K562 (cell line): ENCODE measurements around the gene CD160. TPM values are rescaled to one million over a fixed set of nuclear protein-coding genes. Genes with fewer than 3 reads are reported as not detected.

Source experiments
- ATAC-seq: fragments of 200-7000 bp; cut with Tn5 transposase; 3 replicates; pipeline ENCODE4 v1.9.1; 2020; ENCODE audit warnings: moderate library complexity
- BruUV-seq: library from RNA; stranded (reverse); fragments of 400-500 nt; replicated peaks from 2 replicates; lab custom pipeline; 2021; lab: Mats Ljungman, UMichigan
- CTCF ChIA-PET: fragments of 300-600 bp; formaldehyde crosslinking; extraction: SDS; loops from one replicate; lab custom pipeline; 2021; ENCODE audit warnings: low intra/inter-chr PET ratio; lab: Yijun Ruan, JAX
- POLR2A ChIA-PET: fragments of 300-600, 350-650 bp; sonication (Branson Sonifier 250); formaldehyde crosslinking; extraction: SDS; loops from one replicate; lab custom pipeline; 2021; ENCODE audit warnings: antibody characterized with exemption, inconsistent platforms; lab: Yijun Ruan, JAX
- DNase-seq, 4 experiments: peaks; one replicate each; pipeline versions ENCODE4 v3.0.0 to v3.0.0-alpha.2; 2011 to 2018; ENCODE audit warnings: low spot score in 3 of 4, mixed read lengths in 3 of 4; ENCODE audit errors: extremely low read depth in 1 of 4
- FAIRE-seq: peaks from 2 replicates; lab custom pipeline; 2011; peaks lifted over from hg19 to GRCh38; lab: Jason Lieb, UNC
- H2AFZ ChIP-seq: 2 replicates; pipeline ENCODE4 v1.6.0; 2011; ENCODE audit warnings: low read depth, low read length, control low read depth, inconsistent platforms
- H3K27ac ChIP-seq: fragments of 200-600 bp; 3 replicates; pipeline ENCODE4 v1.8.0; 2011; ENCODE audit warnings: low read depth, mild to moderate bottlenecking, control low read depth, inconsistent platforms, low read length, moderate library complexity, mixed read lengths; ENCODE audit errors: extremely low read depth
- H3K27me3 ChIP-seq, 2 experiments: fragments of 300-600 bp in 1 of 2; 2 replicates in 1 of 2; 3 replicates in 1 of 2; pipeline versions ENCODE4 v1.6.0 to v1.8.0; 2011; ENCODE audit warnings: inconsistent platforms in 2 of 2, low read length in 2 of 2, mild to moderate bottlenecking in 1 of 2, mixed read lengths in 1 of 2, moderate library complexity in 1 of 2; ENCODE audit not compliant: control insufficient read depth in 2 of 2, insufficient read depth in 2 of 2
- H3K36me3 ChIP-seq: fragments of 300-600 bp; 3 replicates; pipeline ENCODE4 v1.8.0; 2011; ENCODE audit warnings: mild to moderate bottlenecking, low read length, inconsistent platforms; ENCODE audit not compliant: control insufficient read depth, insufficient read depth
- H3K4me1 ChIP-seq, 2 experiments: fragments of 200-600 bp in 1 of 2; replicated peaks in 1 of 2; 2 replicates in 1 of 2; 3 replicates in 1 of 2; pipeline versions ENCODE4 v1.5.1 to v1.8.0; 2011; ENCODE audit warnings: inconsistent platforms in 2 of 2, low read length in 2 of 2, mild to moderate bottlenecking in 1 of 2, mixed read lengths in 1 of 2, moderate library complexity in 1 of 2; ENCODE audit not compliant: control insufficient read depth in 2 of 2, insufficient read depth in 2 of 2
- H3K4me2 ChIP-seq: 2 replicates; pipeline ENCODE4 v1.6.1; 2011; ENCODE audit warnings: low read length, control low read depth, inconsistent platforms, mixed read lengths; ENCODE audit not compliant: insufficient read depth
- H3K4me3 ChIP-seq: fragments of 200-600 bp; sonication (generic), shearing (Covaris generic); 2 replicates; pipeline ENCODE4 v1.5.1; 2016; ENCODE audit warnings: control low read depth, inconsistent platforms
- H3K79me2 ChIP-seq: fragments of 200-600 bp; 3 replicates; pipeline ENCODE4 v1.8.0; 2011; ENCODE audit warnings: low read length, inconsistent platforms; ENCODE audit not compliant: control insufficient read depth, insufficient read depth
- H3K9ac ChIP-seq, 2 experiments: 2 replicates each; pipeline versions ENCODE4 v1.6.0 to v1.6.1; 2011; ENCODE audit warnings: low read depth in 2 of 2, low read length in 2 of 2, control low read depth in 1 of 2, inconsistent platforms in 1 of 2, mild to moderate bottlenecking in 1 of 2, mixed read lengths in 1 of 2; ENCODE audit not compliant: insufficient read depth in 1 of 2
- H3K9me1 ChIP-seq: one replicate; pipeline ENCODE4 v1.6.0; 2011; ENCODE audit warnings: inconsistent platforms, mild to moderate bottlenecking, low read length, moderate library complexity; ENCODE audit not compliant: control insufficient read depth, insufficient read depth
- H3K9me3 ChIP-seq: replicated peaks from 2 replicates; pipeline ENCODE4 v1.5.1; 2011; ENCODE audit warnings: low read depth, low read length, inconsistent platforms; ENCODE audit not compliant: control insufficient read depth, insufficient read depth
- H4K20me1 ChIP-seq: replicated peaks from 2 replicates; pipeline ENCODE4 v1.6.1; 2011; ENCODE audit warnings: low read length, inconsistent platforms, mixed read lengths; ENCODE audit not compliant: control insufficient read depth, insufficient read depth
- CHD4 ChIP-seq: fragments of 200-600 bp; sonication (generic); IDR thresholded peaks from 3 replicates; pipeline ENCODE4 v1.6.1; 2012; ENCODE audit warnings: low read depth, mild to moderate bottlenecking, mixed read lengths, low read length, inconsistent platforms; ENCODE audit not compliant: insufficient read depth, insufficient replicate concordance, poor library complexity, severe bottlenecking
- EWSR1 ChIP-seq: fragments of 450-650 bp; IDR thresholded peaks from 2 replicates; pipeline ENCODE4 v1.6.1; 2018; ENCODE audit warnings: borderline replicate concordance, mild to moderate bottlenecking, low read depth, moderate library complexity; ENCODE audit not compliant: partially characterized antibody
- HCFC1 ChIP-seq: IDR thresholded peaks from 2 replicates; pipeline ENCODE4 v1.6.1; 2012; ENCODE audit warnings: low read depth, low read length, improper control_type of control experiment
- POU5F1 ChIP-seq: fragments of 150-350 bp; IDR thresholded peaks from 2 replicates; pipeline ENCODE4 v1.6.1; 2014; ENCODE audit warnings: borderline replicate concordance, low read length, low read depth, mild to moderate bottlenecking; ENCODE audit not compliant: partially characterized antibody
- RBM25 ChIP-seq: fragments of 200-400 bp; formaldehyde crosslinking; IDR thresholded peaks from 2 replicates; pipeline ENCODE4 v1.6.1; 2018; ENCODE audit warnings: low read length, low read depth, moderate library complexity; ENCODE audit not compliant: severe bottlenecking
- RBM39 ChIP-seq: fragments of 200-400 bp; formaldehyde crosslinking; optimal IDR thresholded peaks from 2 replicates; pipeline ENCODE3; 2018; ENCODE audit warnings: low read depth, low read length
- ZNF347 ChIP-seq: fragments of 450-650 bp; formaldehyde crosslinking; IDR thresholded peaks from 2 replicates; pipeline ENCODE4 v1.4.0; 2020; ENCODE audit warnings: low read depth, mild to moderate bottlenecking, moderate library complexity
- ZNF445 ChIP-seq: fragments of 250-450 bp; sonication (Bioruptor Pico); IDR thresholded peaks from 2 replicates; pipeline ENCODE4 v1.4.0; 2020; ENCODE audit warnings: low read depth, mild to moderate bottlenecking, moderate library complexity
- WGBS: fragments of 100-300 bp; shearing (Covaris generic); methylation state at CpG from one replicate; pipeline ENCODE4 v1.1.6; 2016; ENCODE audit warnings: low coverage, mixed read lengths; ENCODE audit not compliant: insufficient coverage; ENCODE audit errors: missing lambda C conversion rate; 5-methylcytosine and 5-hydroxymethylcytosine counted together
- in situ Hi-C: fragments of 300-500 bp; cut with MboI; formaldehyde crosslinking; loops from 4 replicates; pipeline ENCODE4 v1.15.0; 2018; ENCODE audit warnings: inconsistent platforms, mixed read lengths
- intact Hi-C: fragments of 100-400 bp; cut with micrococcal nuclease; formaldehyde crosslinking; loops from 2 replicates; pipeline ENCODE4 v1.14.2; 2022
- polyA plus RNA-seq, 8 experiments: library from polyadenylated mRNA; depleted of rRNA in 4 of 8; stranded (reverse) in 5 of 8; unstranded in 3 of 8; fragments of >200 nt; fragmentation: Nextera tagmentation in 2 of 8; fragmentation: Illumina TruSeq in 1 of 8; extraction: Ambion mirVana in 2 of 8; extraction: Trizol in 1 of 8; gene quantifications; 2 replicates each; pipeline versions ENCODE4 v1.2.1 to v1.2.3, GENCODE V29; 2011 to 2014; ENCODE audit warnings: inconsistent platforms in 1 of 8, missing spikeins in 1 of 8
- total RNA-seq, 7 experiments: library from RNA; depleted of rRNA in 6 of 7; stranded (reverse); fragments of >200 nt in 6 of 7; fragmentation: Illumina TruSeq in 2 of 7; extraction: Trizol in 2 of 7; gene quantifications; 2 replicates each; pipeline versions ENCODE4 v1.2.1 to v1.2.3, GENCODE V29; 2011 to 2021; ENCODE audit warnings: low replicate concordance in 1 of 7
- TF ChIP-seq, protein P1 (sequence below): fragments of 250-450 bp; sonication (Bioruptor Pico); IDR thresholded peaks from 2 replicates; pipeline ENCODE4 v1.4.0; 2020

The CD160 gene
- total and polyA plus RNA-seq, 9 of the 15 experiments (the other 6 are each of a cell fraction or from before 2014, with no cell fraction given): 0.01 TPM; not detected in 8

DNA sequence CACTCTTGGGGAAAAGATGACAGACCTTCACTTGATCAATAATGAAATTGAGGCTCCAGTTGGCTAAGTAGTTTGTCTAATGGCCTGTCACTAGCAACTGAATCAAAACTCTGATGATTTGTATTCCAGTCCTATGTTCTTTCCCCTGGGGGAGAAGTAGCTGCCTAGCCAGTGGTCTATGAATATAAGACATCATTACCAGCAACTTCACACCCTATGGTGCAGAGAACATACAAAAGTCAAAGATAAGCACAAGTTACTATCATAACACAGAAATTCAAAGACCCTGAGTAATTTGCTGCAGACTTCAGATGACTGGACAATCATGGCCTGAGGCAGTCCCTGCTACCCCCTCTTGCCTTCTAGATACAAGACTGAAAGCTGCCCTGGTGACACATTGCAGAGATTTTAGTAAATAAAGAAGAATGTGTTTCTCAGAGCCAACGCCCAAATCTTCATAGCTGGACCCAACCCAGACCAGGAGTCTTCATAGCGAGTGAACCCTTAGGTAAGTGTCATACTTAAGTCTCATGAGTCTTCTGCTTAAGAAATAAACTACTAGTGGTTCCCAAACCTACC is 13.1 kb upstream of the CD160 start:
- no peaks in the 10 kb centered on the region for H3K9me3 ChIP-seq
- H3K27me3 ChIP-seq: peaks cover 12 to 20% of the 10 kb centered on the region in 2 experiments; a peak in 4 of 5 replicates
- ChIA-PET CTCF (no interaction called here), POLR2A (no interaction called here)
- no peak overlapping the region for H3K27ac ChIP-seq
- TF ChIP-seq, protein P1, sequence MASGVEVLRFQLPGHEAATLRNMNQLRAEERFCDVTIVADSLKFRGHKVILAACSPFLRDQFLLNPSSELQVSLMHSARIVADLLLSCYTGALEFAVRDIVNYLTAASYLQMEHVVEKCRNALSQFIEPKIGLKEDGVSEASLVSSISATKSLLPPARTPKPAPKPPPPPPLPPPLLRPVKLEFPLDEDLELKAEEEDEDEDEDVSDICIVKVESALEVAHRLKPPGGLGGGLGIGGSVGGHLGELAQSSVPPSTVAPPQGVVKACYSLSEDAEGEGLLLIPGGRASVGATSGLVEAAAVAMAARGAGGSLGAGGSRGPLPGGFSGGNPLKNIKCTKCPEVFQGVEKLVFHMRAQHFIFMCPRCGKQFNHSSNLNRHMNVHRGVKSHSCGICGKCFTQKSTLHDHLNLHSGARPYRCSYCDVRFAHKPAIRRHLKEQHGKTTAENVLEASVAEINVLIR (CRISPR knock-in tag): no peak
- TF ChIP-seq RBM25: no peak
- TF ChIP-seq EWSR1: no peak
- no peak for TF ChIP-seq HCFC1
- no peak for TF ChIP-seq ZNF445 (CRISPR knock-in tag)
- TF ChIP-seq ZNF347 (CRISPR knock-in tag): no peak
- no peak for TF ChIP-seq RBM39
- TF ChIP-seq CHD4: no peak
- no peak for TF ChIP-seq POU5F1
- intact Hi-C loops: no loop called here
- no peaks in the 10 kb centered on the region for H3K36me3 ChIP-seq
- no peak overlapping the region for H2AFZ ChIP-seq
- no peaks in the 10 kb centered on the region for H3K79me2 ChIP-seq
- H3K4me2 ChIP-seq: no peak overlapping the region
- H4K20me1 ChIP-seq: 0 out of 2 replicates have a peak, but pooled peaks cover 4% of the 10 kb centered on the region
- WGBS: 0% methylated on average over 2 of the region's 2 CpGs
- in situ Hi-C loops: no loop called here
- no peak for ATAC-seq
- BruUV-seq: no TSS peak
- DNase-seq: no peak
- no peaks in the 10 kb centered on the region for H3K9me1 ChIP-seq
- no peak overlapping the region for H3K9ac ChIP-seq
- FAIRE-seq: no peak
- H3K4me1 ChIP-seq: 0 out of 5 replicates have a peak, but pooled peaks cover 0 to 4% of the 10 kb centered on the region in 2 experiments
- no peak overlapping the region for H3K4me3 ChIP-seq
